ENCODE data around the gene TBR1.

GRCh38 chr2:161415034-161415986 is 787 bp upstream of the TBR1 start:
- no peak for TF ChIP-seq POLR2A (IDR thresholded peaks at IDR 0.05)
- TF ChIP-seq, protein P1, sequence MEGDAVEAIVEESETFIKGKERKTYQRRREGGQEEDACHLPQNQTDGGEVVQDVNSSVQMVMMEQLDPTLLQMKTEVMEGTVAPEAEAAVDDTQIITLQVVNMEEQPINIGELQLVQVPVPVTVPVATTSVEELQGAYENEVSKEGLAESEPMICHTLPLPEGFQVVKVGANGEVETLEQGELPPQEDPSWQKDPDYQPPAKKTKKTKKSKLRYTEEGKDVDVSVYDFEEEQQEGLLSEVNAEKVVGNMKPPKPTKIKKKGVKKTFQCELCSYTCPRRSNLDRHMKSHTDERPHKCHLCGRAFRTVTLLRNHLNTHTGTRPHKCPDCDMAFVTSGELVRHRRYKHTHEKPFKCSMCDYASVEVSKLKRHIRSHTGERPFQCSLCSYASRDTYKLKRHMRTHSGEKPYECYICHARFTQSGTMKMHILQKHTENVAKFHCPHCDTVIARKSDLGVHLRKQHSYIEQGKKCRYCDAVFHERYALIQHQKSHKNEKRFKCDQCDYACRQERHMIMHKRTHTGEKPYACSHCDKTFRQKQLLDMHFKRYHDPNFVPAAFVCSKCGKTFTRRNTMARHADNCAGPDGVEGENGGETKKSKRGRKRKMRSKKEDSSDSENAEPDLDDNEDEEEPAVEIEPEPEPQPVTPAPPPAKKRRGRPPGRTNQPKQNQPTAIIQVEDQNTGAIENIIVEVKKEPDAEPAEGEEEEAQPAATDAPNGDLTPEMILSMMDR (IDR thresholded peaks at IDR 0.05) = no peak

Measured in Peyer's patch (tissue), 4 donors.